Stimulated activated CD4-positive, alpha-beta T cell treated with anti-CD3 and anti-CD28 coated beads, Interleukin-2, amount 100 ng/mL, for 48 hours (primary cell): ENCODE results near the gene SLC34A3.
"Not testable (repeated sequence)": the region's sequence is repeated elsewhere in the genome, so short reads cannot be mapped to it uniquely, and the experiment has no call there.

Experiments used
- DNase-seq, 2 donors: peaks; one replicate each; pipeline ENCODE4 v3.0.0-alpha.2; 2020

Gene SLC34A3

DNA sequence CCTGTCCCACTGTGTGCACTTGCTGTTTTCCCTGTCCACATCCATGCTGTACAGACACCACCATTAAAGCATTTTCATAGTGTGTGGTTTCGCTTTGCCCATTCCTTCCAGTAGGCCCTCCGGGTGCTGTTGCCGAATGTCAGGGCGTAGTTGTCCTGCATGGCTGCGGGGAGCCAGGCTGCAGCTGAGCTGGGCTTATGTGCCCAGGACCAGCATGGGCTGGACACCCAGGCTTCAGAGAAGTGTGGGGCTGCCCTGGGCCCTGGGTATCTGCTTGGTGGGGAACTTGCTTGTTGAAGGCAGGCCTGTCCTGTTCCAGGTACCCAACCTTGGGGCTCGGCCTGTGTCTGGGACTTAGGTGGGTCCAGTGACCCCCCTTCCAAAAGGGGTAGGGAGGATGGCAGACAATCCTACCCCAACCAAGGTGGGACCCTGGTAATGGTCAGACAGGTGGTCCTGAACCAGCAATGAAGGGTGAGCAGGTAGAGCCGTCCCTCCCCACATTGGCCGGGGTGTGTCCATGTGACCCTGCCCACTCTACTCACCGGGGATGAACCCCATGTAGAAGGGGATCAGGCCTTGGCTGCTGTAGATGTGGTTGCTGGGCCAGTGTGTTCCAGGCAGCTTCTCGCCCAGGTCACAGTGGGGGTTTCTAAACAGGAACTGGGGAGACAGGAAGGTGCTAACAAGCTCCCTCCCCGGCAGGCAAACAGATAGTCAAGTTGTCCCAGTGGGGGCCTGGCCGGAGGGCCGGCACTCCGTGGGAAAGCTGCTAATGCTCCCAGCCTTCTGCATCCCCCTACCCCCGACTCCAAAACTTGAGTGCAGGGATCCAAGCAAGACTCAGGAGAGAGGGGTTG, 13.2 kb downstream of the SLC34A3 start:
- DNase-seq, result no peak

DNA sequence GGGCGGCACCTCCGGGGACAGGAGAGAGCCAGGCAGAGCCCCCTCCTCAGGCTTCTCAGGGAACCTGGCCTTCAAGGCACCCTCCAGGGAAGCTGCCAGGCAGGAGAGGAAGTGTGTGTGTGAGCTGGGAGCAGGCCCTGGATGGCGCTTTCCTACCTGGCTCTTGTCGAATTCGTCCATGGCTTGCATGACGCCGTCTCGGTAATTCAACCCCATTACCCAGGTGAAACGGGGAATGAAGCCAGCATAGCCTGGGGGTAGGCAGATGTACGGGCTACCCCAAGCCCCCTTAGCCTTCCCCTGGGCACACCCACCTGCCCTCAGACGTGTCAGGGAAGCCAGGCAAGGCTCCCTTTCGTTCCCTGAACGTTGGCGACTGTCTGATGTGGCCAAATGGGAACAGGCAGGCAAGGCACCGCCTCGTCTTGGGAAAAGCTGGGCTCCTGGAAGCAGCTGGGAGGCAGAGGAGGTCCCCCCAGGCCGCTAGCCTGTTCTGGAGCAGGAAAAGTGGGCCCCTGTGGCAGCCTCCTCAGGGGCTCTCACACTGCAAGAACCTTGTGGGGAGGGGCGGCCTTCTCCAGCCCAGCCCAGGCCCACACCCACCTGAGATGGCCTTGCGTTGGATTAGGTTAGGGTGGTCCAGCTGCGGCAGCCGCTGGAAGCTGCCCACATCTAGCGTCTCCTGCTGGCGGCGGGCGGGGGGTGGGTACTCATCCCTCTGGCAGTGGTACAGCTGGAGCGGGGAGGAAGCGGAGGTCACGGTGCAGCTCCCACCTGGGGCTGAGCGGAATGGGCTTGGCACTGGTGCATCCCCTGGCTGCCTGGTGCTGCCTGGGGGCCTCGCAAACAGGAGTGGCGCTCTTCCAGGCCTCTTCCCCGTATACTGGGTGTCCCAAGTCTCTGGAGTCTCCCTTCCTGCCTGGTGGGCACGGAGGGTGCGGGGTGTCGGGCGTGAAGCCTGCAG, 14.1 kb downstream of the SLC34A3 start:
- DNase-seq, result no peak

DNA sequence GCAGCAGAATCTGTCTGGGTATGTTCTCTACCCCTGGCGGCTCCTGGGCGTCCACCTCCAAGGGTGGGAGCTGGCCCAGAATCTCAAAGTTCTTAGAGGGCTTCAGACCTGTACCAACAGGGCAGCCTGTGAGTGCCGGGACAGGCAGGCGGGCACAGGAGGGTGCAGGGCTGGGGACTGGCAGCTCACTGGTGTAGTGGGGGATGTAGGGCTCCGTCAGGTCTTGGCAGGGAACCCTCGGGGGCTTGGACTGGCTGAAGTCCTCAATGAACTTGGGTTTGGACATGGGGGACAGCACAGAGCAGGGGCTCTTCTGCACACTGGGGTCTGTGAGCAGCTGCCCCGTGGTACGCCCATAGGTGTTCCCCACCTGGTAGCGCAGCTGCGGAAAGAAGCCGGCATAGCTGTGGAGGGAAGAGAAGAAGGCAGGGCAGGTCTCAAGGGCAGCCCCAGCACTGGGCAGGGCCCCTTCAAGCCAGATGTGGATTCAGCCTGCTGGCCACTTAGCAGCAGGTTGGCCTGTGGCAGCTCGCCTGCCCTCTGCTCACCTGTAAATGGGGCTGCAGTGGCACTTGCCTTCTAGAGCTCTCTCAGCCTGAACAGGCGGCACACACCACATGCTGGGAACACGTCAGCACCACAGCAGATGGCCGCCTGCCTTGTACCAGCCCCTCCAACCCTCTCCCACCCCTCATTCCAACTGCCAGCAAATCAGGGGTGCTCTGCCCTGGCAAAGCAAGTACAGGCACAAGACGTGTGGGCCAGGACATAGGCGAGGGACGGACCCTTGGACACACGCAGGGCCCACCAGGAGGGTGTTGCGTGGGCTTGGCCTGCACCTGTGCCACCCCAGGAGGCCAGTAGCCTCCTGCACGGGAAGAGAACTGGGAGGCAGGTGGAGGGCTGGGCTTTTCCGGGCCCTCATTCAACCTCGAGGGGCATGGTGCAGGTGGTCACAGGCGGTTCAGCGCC, 15.0 kb downstream of the SLC34A3 start:
- no peak for DNase-seq

DNA sequence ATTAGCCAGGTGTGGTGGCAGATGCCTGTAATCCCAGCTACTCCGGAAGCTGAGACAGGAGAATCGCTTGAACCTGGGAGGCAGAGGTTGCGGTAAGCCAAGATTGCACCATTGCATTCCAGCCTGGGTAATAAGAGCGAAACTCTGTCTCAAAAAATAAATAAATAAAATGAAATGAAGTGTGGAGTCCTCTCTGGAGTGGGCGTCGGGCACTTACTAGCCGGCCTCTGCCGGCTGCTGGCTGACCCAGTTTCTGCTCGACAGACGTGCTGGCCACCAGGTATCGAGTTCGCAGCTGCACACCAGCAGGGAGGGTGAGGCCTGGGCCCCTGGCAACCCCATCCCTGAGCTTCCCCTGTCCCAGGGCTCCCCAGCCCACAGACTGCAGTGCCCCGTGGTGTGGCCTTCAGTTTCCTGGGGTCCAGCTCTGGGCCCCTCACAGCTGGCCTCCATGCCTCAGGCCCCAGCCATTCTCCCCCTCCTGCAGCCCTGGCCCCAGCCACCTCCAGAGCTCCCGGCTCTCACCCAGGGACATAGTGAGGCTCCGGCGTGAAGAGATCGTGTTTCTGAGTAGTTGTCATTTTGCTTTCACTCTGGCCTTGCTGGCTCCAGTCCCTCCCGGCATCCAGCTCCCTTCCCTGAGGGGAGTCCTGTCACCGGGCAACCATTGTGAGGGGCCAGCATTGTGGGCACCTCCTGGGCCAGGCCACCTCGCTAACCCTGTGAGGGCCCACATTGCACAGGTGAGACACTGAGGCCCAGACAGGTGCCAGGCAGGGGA, 16.6 kb downstream of the SLC34A3 start:
- DNase-seq, result no peak

DNA sequence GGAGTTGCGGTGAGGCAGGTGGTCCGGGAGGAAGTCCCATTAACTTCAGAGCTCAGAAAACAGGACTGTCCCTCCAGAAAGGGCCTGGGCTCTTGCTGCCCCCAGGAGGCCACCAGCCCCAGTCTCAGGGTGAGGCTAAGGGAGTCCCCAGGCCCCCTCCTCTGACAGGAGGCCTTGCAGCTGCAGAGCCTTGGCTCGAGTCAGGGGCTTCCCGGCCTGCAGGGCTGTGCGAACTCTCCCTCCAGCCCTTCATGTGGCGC, 17.1 kb downstream of the SLC34A3 start:
- DNase-seq, result no peak

GRCh38 chr9:137250329-137251193, 19.9 kb downstream of the SLC34A3 start:
- no peak for DNase-seq

DNA sequence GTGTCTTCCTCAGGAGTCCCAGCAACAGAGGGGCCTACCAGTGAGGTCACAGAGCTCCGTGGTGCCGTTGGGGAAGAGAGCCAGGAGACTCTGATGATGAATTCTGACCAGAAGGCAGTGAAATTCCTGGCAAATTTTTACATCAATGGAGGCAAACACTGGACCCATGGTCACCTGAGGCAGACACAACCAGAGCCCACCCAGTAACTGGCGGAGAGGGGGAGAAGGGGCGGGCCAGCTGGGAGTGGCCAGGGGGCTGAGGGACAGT, 20.4 kb downstream of the SLC34A3 start, which contains the start of gene STPG3:
Gene STPG3 (plus strand): TSS at position 93 of the 268 bp plus-strand sequence. CDS start 1 bp downstream, at position 94.
- no peak for DNase-seq

- DNase-seq, result no peak
Measured at GRCh38 chr9:137251490-137252268, 21.0 kb downstream of the SLC34A3 start.

GRCh38 chr9:137252555-137253506, 22.1 kb downstream of the SLC34A3 start:
- no peak for DNase-seq

DNA sequence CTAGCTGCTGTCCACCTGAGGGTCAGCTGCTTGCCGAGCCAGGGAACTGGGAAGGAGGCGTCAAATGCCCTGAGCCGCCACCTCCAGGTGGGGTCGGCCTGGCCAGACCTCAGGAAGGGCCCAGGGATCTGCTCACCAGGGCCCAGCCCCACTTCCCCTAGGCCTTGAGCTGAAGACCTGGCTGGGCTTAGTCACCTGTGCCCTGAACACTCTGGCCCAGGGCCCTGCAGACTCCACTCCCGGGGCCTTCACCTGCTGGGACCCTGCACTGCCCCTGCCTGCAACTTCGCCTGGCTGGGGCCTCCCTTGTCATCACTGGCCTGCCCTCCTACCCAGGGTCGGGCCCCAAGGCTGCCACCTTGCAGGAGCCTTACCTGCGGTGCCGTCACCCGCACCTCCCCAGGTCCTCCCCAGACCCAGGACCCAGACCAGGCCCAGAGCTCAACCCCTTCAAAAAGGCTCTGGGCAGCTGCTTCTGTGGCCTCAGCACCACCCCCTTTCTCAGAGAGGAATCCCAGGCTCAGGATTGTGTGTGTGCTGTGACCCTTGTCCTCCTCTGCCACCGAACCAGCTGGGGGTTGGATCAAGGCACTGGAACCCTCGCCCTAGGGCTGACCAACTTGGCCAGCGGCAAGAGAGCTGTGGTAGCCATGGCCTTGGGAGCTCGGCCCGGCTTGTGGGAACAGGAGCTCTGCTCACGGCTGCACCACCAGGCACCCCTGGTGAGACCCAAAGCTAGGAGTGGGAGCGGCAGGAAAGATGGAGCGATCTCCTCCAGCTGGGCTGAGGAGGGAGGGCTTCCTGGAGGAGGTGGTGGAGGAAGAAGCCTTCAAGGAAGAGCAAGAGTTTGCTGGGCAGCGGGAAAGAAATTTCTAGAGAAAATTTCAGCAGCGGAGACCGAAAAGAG, 23.3 kb downstream of the SLC34A3 start:
- DNase-seq, result no peak

DNA sequence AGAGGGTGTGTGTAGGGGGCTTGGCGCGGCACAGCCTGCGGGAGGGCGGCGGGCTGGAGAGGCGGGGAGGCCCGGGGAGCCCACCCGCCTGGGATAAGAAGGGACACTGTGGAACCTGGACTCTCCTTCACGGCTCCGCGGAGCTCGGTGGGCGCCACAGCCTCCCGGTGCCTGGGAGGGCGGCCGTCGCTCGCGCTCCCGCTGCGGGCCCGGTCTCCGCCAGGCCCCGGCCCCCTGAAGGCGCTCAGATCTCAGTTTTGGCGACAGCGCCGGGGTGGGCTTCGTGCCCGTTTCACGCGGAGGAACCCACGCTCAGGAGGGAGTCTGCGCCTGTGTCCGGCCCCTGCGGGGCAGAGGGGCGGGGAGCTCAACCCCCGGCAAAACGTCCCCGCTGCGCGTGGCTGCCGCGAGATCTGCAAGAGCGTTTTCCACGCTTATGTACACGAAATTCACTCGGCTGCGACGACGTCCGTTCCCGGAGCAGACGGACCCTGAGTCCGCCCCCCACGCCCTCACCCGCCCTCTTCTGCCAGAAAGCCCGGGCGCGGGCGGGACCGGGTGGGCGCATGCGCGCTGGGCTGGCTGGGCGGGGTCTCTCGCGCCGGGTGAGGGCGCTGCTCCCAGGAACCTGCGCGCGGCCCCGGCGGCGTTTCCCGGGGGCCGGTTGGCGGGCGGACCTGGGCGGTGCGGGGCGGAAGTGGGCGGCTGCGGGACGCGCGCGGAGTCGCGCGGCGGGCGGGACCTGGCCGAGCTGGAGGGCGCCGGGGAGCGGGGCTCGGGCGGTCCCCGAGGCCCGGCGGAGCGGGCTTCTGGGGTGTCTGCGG, 24.1 kb downstream of the SLC34A3 start, which contains the start of gene NELFB:
Gene NELFB (plus strand): TSS at position 704 of the 824 bp plus-strand sequence.
- peak; percentile 97 to 99 for DNase-seq

DNA sequence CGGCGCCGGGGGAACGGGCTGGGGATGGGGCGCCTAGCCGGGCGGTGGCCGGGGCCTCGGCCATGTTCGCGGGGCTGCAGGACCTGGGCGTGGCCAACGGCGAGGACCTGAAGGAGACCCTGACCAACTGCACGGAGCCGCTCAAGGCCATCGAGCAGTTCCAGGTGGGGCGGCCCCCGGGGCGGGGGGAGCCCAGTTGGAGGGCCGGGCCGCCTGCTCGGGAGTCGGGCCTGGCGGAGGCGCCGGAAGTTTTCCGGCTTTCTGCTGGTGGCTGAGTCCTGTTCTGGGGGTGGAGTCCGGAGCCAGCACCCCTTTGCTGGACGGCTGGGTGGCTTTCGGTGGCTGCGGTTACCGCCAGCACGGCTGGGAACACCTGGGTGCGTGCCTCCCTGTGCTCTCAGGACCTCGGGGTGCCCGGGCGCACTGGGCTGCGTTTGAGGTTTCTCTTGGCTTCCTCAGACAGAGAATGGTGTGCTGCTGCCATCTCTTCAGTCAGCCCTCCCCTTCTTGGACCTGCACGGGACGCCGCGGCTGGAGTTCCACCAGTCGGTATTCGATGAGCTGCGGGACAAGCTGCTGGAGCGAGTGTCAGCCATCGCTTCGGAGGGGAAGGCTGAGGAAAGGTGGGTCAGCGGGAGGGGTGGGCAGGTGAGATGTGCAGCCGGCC, 24.9 kb downstream of the SLC34A3 start:
- no peak for DNase-seq

DNA sequence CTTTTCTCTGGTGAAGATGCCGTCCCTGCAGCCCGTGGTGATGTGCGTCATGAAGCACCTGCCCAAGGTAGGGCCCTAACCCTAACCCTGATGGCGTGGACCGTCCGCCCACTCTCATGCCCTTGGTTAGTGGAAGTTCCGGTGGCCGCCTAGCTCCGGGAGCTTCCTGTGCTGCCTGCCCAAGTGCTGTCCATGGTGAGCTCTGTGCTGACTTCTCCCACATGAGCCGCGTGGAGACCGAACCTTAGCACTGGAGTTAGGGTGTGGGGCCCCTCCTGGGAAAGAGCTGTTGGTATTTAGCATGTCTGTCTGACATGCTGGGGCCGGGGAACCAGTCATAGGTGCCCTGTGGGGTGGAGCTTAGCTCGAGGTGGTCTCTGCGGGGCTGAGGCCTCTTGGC, 25.7 kb downstream of the SLC34A3 start:
- no peak for DNase-seq

DNA sequence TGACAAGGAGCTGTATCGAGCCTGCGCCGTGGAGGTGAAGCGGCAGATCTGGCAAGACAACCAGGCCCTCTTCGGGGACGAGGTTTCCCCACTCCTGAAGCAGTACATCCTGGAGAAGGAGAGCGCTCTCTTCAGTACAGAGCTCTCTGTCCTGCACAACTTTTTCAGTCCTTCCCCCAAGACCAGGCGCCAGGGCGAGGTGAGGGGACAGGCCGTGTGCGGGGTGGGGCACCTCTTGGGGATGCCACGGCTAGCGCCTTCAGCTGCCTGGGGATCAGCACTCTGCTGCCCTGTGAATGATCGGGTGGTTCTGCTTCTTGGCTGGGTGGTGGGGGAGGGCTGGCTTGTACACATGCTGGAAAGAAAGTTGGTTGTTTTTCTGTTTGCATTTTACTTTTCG, 26.2 kb downstream of the SLC34A3 start:
- no peak for DNase-seq

DNA sequence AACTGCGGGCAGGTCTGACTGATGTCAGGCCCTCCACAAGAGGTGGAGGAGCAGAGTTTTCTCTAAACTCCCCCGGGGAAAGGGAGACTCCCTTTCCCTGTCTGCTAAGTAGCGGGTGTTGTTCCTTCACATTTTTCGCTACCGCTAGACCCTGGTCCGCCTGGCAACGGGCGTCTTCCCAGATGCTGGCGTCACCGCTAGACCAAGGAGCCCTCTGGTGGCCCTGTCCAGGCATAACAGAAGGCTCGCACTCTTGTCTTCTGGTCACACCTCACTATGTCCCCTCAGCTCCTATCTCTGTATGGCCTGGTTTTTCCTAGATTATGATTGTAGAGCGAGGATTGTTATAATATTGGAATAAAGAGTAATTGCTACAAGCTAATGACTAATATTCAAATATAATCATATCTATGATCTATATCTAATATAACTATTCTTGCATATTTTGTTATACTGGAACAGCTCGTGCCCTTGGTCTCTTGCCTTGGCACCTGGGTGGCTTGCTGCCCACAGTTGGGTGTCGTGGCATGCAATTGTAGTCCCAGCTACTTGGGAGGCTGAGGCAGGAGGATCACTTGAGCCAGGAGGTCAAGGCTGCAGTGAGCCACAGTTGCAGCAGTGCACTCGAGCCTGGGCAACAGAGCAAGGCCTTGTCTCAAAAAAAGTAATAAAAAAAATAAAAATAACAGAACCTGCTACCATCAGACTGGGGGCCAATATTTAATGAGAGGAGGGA, 31.6 kb downstream of the SLC34A3 start:
- not testable (repeated sequence) for DNase-seq

DNA sequence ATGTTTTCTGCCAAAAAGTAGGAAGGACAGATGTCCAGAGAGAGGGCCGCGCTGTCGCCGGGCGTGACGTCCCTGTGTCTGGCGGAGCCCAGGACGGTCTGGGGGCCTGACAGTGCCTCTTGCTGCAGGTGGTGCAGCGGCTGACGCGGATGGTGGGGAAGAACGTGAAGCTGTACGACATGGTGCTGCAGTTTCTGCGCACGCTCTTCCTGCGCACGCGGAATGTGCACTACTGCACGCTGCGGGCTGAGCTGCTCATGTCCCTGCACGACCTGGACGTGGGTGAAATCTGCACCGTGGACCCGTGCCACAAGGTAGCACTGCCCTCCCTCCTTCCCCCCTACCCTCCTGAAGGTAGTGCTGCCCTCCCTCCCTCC, 32.2 kb downstream of the SLC34A3 start:
- no peak for DNase-seq
